ENCODE data around the gene ZNF763.
"Not testable (repeated sequence)": the region's sequence is repeated elsewhere in the genome, so short reads cannot be mapped to it uniquely, and the experiment has no call there.

ZNF763 gene

GRCh38 chr19:11973019-11973810, 8.4 kb downstream of the ZNF763 start:
- Histone ChIP-seq H3K4me3 (ENCODE audit: low read length) (no peak overlapping the region), H3K9me3 (ENCODE audit: control insufficient read depth, low read depth, low read length) (peaks cover 21% of the 10 kb centered on the region), H3K36me3 (ENCODE audit: control insufficient read depth, low read depth, low read length) (peaks cover 4% of the 10 kb centered on the region), H3K27me3 (ENCODE audit: control insufficient read depth, insufficient read depth, low read length) (no peaks in the 10 kb centered on the region), H3K4me1 (ENCODE audit: control insufficient read depth, low read depth, low read length) (no peaks in the 10 kb centered on the region), H3K9ac (ENCODE audit: low read length) (no peak overlapping the region), H3K27ac (ENCODE audit: low read length) (no peak overlapping the region)

GRCh38 chr19:11978492-11979100, 13.8 kb downstream of the ZNF763 start:
- Histone ChIP-seq H3K4me3 (ENCODE audit: low read length) (no peak overlapping the region), H3K9me3 (ENCODE audit: control insufficient read depth, low read depth, low read length) (peaks cover 54% of the 10 kb centered on the region), H3K27ac (ENCODE audit: low read length) (no peak overlapping the region), H3K9ac (ENCODE audit: low read length) (no peak overlapping the region), H3K36me3 (ENCODE audit: control insufficient read depth, low read depth, low read length) (peaks cover 4% of the 10 kb centered on the region), H3K4me1 (ENCODE audit: control insufficient read depth, low read depth, low read length) (no peaks in the 10 kb centered on the region), H3K27me3 (ENCODE audit: control insufficient read depth, insufficient read depth, low read length) (no peaks in the 10 kb centered on the region)

GRCh38 chr19:11979527-11979926, 14.7 kb downstream of the ZNF763 start:
- no peak overlapping the region for H3K27ac ChIP-seq (ENCODE audit: low read length)
- no peak overlapping the region for H3K9ac ChIP-seq (ENCODE audit: low read length)
- H3K36me3 ChIP-seq (ENCODE audit: control insufficient read depth, low read depth, low read length): peaks cover 4% of the 10 kb centered on the region
- no peak overlapping the region for H3K4me3 ChIP-seq (ENCODE audit: low read length)
- H3K4me1 ChIP-seq (ENCODE audit: control insufficient read depth, low read depth, low read length): no peaks in the 10 kb centered on the region
- peaks cover 54% of the 10 kb centered on the region for H3K9me3 ChIP-seq (ENCODE audit: control insufficient read depth, low read depth, low read length)
- no peaks in the 10 kb centered on the region for H3K27me3 ChIP-seq (ENCODE audit: control insufficient read depth, insufficient read depth, low read length)

GRCh38 chr19:11982526-11982925, 17.7 kb downstream of the ZNF763 start:
- H3K27me3 ChIP-seq (ENCODE audit: control insufficient read depth, insufficient read depth, low read length): no peaks in the 10 kb centered on the region
- no peak overlapping the region for H3K4me3 ChIP-seq (ENCODE audit: low read length)
- H3K9ac ChIP-seq (ENCODE audit: low read length): no peak overlapping the region
- H3K9me3 ChIP-seq (ENCODE audit: control insufficient read depth, low read depth, low read length): peaks cover 40% of the 10 kb centered on the region
- H3K36me3 ChIP-seq (ENCODE audit: control insufficient read depth, low read depth, low read length): peaks cover 4% of the 10 kb centered on the region
- no peak overlapping the region for H3K27ac ChIP-seq (ENCODE audit: low read length)
- peaks cover 6% of the 10 kb centered on the region for H3K4me1 ChIP-seq (ENCODE audit: control insufficient read depth, low read depth, low read length)

GRCh38 chr19:11984986-11985385, 20.1 kb downstream of the ZNF763 start:
- no peaks in the 10 kb centered on the region for H3K27me3 ChIP-seq (ENCODE audit: control insufficient read depth, insufficient read depth, low read length)
- H3K4me3 ChIP-seq (ENCODE audit: low read length): no peak overlapping the region
- H3K36me3 ChIP-seq (ENCODE audit: control insufficient read depth, low read depth, low read length): peaks cover 3% of the 10 kb centered on the region
- H3K9ac ChIP-seq (ENCODE audit: low read length): no peak overlapping the region
- H3K27ac ChIP-seq (ENCODE audit: low read length): no peak overlapping the region
- H3K4me1 ChIP-seq (ENCODE audit: control insufficient read depth, low read depth, low read length): peaks cover 6% of the 10 kb centered on the region
- peaks cover 17% of the 10 kb centered on the region for H3K9me3 ChIP-seq (ENCODE audit: control insufficient read depth, low read depth, low read length)

GRCh38 chr19:11986754-11987153, 21.9 kb downstream of the ZNF763 start:
- Histone ChIP-seq H3K4me1 (ENCODE audit: control insufficient read depth, low read depth, low read length) (peaks cover 6% of the 10 kb centered on the region), H3K27me3 (ENCODE audit: control insufficient read depth, insufficient read depth, low read length) (no peaks in the 10 kb centered on the region), H3K9ac (ENCODE audit: low read length) (no peak overlapping the region), H3K36me3 (ENCODE audit: control insufficient read depth, low read depth, low read length) (peaks cover 3% of the 10 kb centered on the region), H3K4me3 (ENCODE audit: low read length) (no peak overlapping the region), H3K9me3 (ENCODE audit: control insufficient read depth, low read depth, low read length) (peaks cover 5% of the 10 kb centered on the region), H3K27ac (ENCODE audit: low read length) (no peak overlapping the region)

GRCh38 chr19:11987405-11988281, 22.8 kb downstream of the ZNF763 start:
- peaks cover 6% of the 10 kb centered on the region for H3K4me1 ChIP-seq (ENCODE audit: control insufficient read depth, low read depth, low read length)
- peak overlapping the region; percentile 94 for H3K9ac ChIP-seq (ENCODE audit: low read length)
- peak overlapping the region; percentile 91 for H3K4me3 ChIP-seq (ENCODE audit: low read length)
- no peaks in the 10 kb centered on the region for H3K9me3 ChIP-seq (ENCODE audit: control insufficient read depth, low read depth, low read length)
- no peaks in the 10 kb centered on the region for H3K27me3 ChIP-seq (ENCODE audit: control insufficient read depth, insufficient read depth, low read length)
- peaks cover 3% of the 10 kb centered on the region for H3K36me3 ChIP-seq (ENCODE audit: control insufficient read depth, low read depth, low read length)
- H3K27ac ChIP-seq (ENCODE audit: low read length): peak overlapping the region; percentile 84

GRCh38 chr19:11989112-11989456, 24.2 kb downstream of the ZNF763 start:
- Histone ChIP-seq H3K4me3 (ENCODE audit: low read length) (peak overlapping the region; percentile 91), H3K27ac (ENCODE audit: low read length) (no peak overlapping the region), H3K4me1 (ENCODE audit: control insufficient read depth, low read depth, low read length) (peaks cover 6% of the 10 kb centered on the region), H3K9ac (ENCODE audit: low read length) (no peak overlapping the region), H3K27me3 (ENCODE audit: control insufficient read depth, insufficient read depth, low read length) (no peaks in the 10 kb centered on the region), H3K9me3 (ENCODE audit: control insufficient read depth, low read depth, low read length) (no peaks in the 10 kb centered on the region), H3K36me3 (ENCODE audit: control insufficient read depth, low read depth, low read length) (peaks cover 3% of the 10 kb centered on the region)

GRCh38 chr19:11991921-11992320, 27.1 kb downstream of the ZNF763 start:
- H3K27ac ChIP-seq (ENCODE audit: low read length); H3K36me3 ChIP-seq (ENCODE audit: control insufficient read depth, low read depth, low read length); H3K4me3 ChIP-seq (ENCODE audit: low read length); H3K9ac ChIP-seq (ENCODE audit: low read length); H3K4me1 ChIP-seq (ENCODE audit: control insufficient read depth, low read depth, low read length); H3K27me3 ChIP-seq (ENCODE audit: control insufficient read depth, insufficient read depth, low read length); H3K9me3 ChIP-seq (ENCODE audit: control insufficient read depth, low read depth, low read length): not testable (repeated sequence)

GRCh38 chr19:11995174-11995573, 30.3 kb downstream of the ZNF763 start:
- Histone ChIP-seq H3K9ac (ENCODE audit: low read length) (no peak overlapping the region), H3K36me3 (ENCODE audit: control insufficient read depth, low read depth, low read length) (no peaks in the 10 kb centered on the region), H3K27ac (ENCODE audit: low read length) (no peak overlapping the region), H3K27me3 (ENCODE audit: control insufficient read depth, insufficient read depth, low read length) (no peaks in the 10 kb centered on the region), H3K9me3 (ENCODE audit: control insufficient read depth, low read depth, low read length) (no peaks in the 10 kb centered on the region), H3K4me3 (ENCODE audit: low read length) (no peak overlapping the region), H3K4me1 (ENCODE audit: control insufficient read depth, low read depth, low read length) (peaks cover 3% of the 10 kb centered on the region)

GRCh38 chr19:12000152-12000981, 35.5 kb downstream of the ZNF763 start:
- Histone ChIP-seq H3K9me3 (ENCODE audit: control insufficient read depth, low read depth, low read length) (no peaks in the 10 kb centered on the region), H3K36me3 (ENCODE audit: control insufficient read depth, low read depth, low read length) (peaks cover 3% of the 10 kb centered on the region), H3K27ac (ENCODE audit: low read length) (no peak overlapping the region), H3K4me1 (ENCODE audit: control insufficient read depth, low read depth, low read length) (no peaks in the 10 kb centered on the region), H3K27me3 (ENCODE audit: control insufficient read depth, insufficient read depth, low read length) (no peaks in the 10 kb centered on the region), H3K4me3 (ENCODE audit: low read length) (no peak overlapping the region), H3K9ac (ENCODE audit: low read length) (no peak overlapping the region)

Measured in iPS-18a (cell line).